NCI-H187 treated with DMSO at 0.1 percent for 48 hours (cell line): ENCODE data around the gene PIP4K2A.
"Not testable (repeated sequence)": the region's sequence is repeated elsewhere in the genome, so short reads cannot be mapped to it uniquely, and the experiment has no call there.

Source experiments
- DNase-seq: peaks from one replicate; lab custom pipeline; 2025; lab: John Stamatoyannopoulos, UW

Gene PIP4K2A

GRCh38 chr10:22693860-22694259 is 20.5 kb downstream of the PIP4K2A start:
- DNase-seq, result no peak

- no peak for DNase-seq
Measured at GRCh38 chr10:22693371-22693784, 21.0 kb downstream of the PIP4K2A start.

- not testable (repeated sequence) for DNase-seq
Measured at GRCh38 chr10:22692119-22692518, 22.3 kb downstream of the PIP4K2A start.

GRCh38 chr10:22690614-22691431 is 23.6 kb downstream of the PIP4K2A start:
- no peak for DNase-seq

- DNase-seq, result no peak
Measured at GRCh38 chr10:22690158-22690557, 24.2 kb downstream of the PIP4K2A start.

- DNase-seq, result no peak
Measured at GRCh38 chr10:22686347-22686746, 28.0 kb downstream of the PIP4K2A start.

GRCh38 chr10:22685926-22686325 is 28.5 kb downstream of the PIP4K2A start:
- DNase-seq, result no peak

GRCh38 chr10:22684699-22685098 is 29.7 kb downstream of the PIP4K2A start:
- no peak for DNase-seq

GRCh38 chr10:22683140-22683389 is 31.3 kb downstream of the PIP4K2A start:
- no peak for DNase-seq

GRCh38 chr10:22682237-22683139 is 31.9 kb downstream of the PIP4K2A start:
- no peak for DNase-seq

- no peak for DNase-seq
Measured at GRCh38 chr10:22681783-22682183, 32.6 kb downstream of the PIP4K2A start.

GRCh38 chr10:22681301-22681700 is 33.1 kb downstream of the PIP4K2A start:
- no peak for DNase-seq

- no peak for DNase-seq
Measured at GRCh38 chr10:22679608-22680007, 34.8 kb downstream of the PIP4K2A start.

- no peak for DNase-seq
Measured at GRCh38 chr10:22677333-22677732, 37.0 kb downstream of the PIP4K2A start.

- DNase-seq, result no peak
Measured at GRCh38 chr10:22676435-22676834, 37.9 kb downstream of the PIP4K2A start.

- no peak for DNase-seq
Measured at GRCh38 chr10:22674573-22674930, 39.8 kb downstream of the PIP4K2A start.

GRCh38 chr10:22673785-22674572 is 40.4 kb downstream of the PIP4K2A start:
- DNase-seq, result no peak

- no peak for DNase-seq
Measured at GRCh38 chr10:22673091-22673392, 41.3 kb downstream of the PIP4K2A start.

GRCh38 chr10:22672319-22673090 is 41.9 kb downstream of the PIP4K2A start:
- DNase-seq, result no peak

- no peak for DNase-seq
Measured at GRCh38 chr10:22670788-22671187, 43.6 kb downstream of the PIP4K2A start.

- no peak for DNase-seq
Measured at GRCh38 chr10:22669163-22669711, 45.1 kb downstream of the PIP4K2A start.

- DNase-seq, result no peak
Measured at GRCh38 chr10:22667093-22667480, 47.3 kb downstream of the PIP4K2A start.
